ENCODE results near the gene DHX58. TPM values are rescaled to one million over a fixed set of nuclear protein-coding genes. Genes with fewer than 3 reads are reported as not detected.

Gene DHX58
- total and polyA plus RNA-seq, 7 donors: 1.3 to 4.2 (median 2.8) TPM

GRCh38 chr17:42111871-42112551 is 503 bp downstream of the DHX58 start:
- H3K4me1 ChIP-seq: peaks cover 21% of the 10 kb centered on the region
- WGBS, 3 donors: 7 to 11% (median 10%) methylated on average over 12 of the region's 12 CpGs
- no peaks in the 10 kb centered on the region for H3K9me3 ChIP-seq
- ATAC-seq (peak; percentile 33 to 68 (median 36)), DNase-seq (peak in 1 of 2 donors; percentile 76)
- peak overlapping the region; percentile 73 for H3K4me3 ChIP-seq
- peaks cover 0 to 40% of the 10 kb centered on the region in 2 donors for H3K36me3 ChIP-seq (ENCODE audit: insufficient read depth in 1 of 2, low read depth in 1 of 2)
- no peaks in the 10 kb centered on the region for H3K27me3 ChIP-seq (ENCODE audit: insufficient read depth in 3 of 3, low read length in 2 of 3)
- peak overlapping the region; percentile 85 for H3K27ac ChIP-seq
- intact Hi-C loops (cut with DNase I): loop anchor here in 1 of 2 donors (10.0 kb wide), 1 partner anchor 293 kb away; no protein-coding TSS in a partner anchor
- no peak for TF ChIP-seq CTCF (IDR thresholded peaks at IDR 0.05)

GRCh38 chr17:42111265-42111636 is 1.3 kb downstream of the DHX58 start:
- H3K9me3 ChIP-seq: no peaks in the 10 kb centered on the region
- WGBS, 3 donors: 64 to 81% (median 68%) methylated on average over 11 of the region's 11 CpGs
- ATAC-seq: no peak
- peak overlapping the region; percentile 85 for H3K27ac ChIP-seq
- peak overlapping the region; percentile 73 for H3K4me3 ChIP-seq
- H3K4me1 ChIP-seq: peaks cover 21% of the 10 kb centered on the region
- peaks cover 0 to 35% of the 10 kb centered on the region in 2 donors for H3K36me3 ChIP-seq (ENCODE audit: insufficient read depth in 1 of 2, low read depth in 1 of 2)
- intact Hi-C loops (cut with DNase I): loop anchor here in 1 of 2 donors (10.0 kb wide), 1 partner anchor 294 kb away; no protein-coding TSS in a partner anchor
- DNase-seq: no peak
- no peaks in the 10 kb centered on the region for H3K27me3 ChIP-seq (ENCODE audit: insufficient read depth in 3 of 3, low read length in 2 of 3)
- TF ChIP-seq CTCF (IDR thresholded peaks at IDR 0.05): no peak

GRCh38 chr17:42110301-42111264 is 1.9 kb downstream of the DHX58 start:
- peak overlapping the region; percentile 85 for H3K27ac ChIP-seq
- H3K36me3 ChIP-seq (ENCODE audit: insufficient read depth in 1 of 2, low read depth in 1 of 2): peaks cover 0 to 29% of the 10 kb centered on the region in 2 donors
- H3K9me3 ChIP-seq: no peaks in the 10 kb centered on the region
- intact Hi-C loops (cut with DNase I): loop anchor here in 1 of 2 donors (10.0 kb wide), 1 partner anchor 294 kb away; no protein-coding TSS in a partner anchor
- no peak overlapping the region for H3K4me3 ChIP-seq
- DNase-seq (no peak), ATAC-seq (no peak)
- no peak for TF ChIP-seq CTCF (IDR thresholded peaks at IDR 0.05)
- H3K4me1 ChIP-seq: peaks cover 21% of the 10 kb centered on the region
- no peaks in the 10 kb centered on the region for H3K27me3 ChIP-seq (ENCODE audit: insufficient read depth in 3 of 3, low read length in 2 of 3)
- 91 to 92% (median 91%) methylated on average over 16 to 18 of the region's 18 CpGs for WGBS, 3 donors

GRCh38 chr17:42109086-42109485 is 3.4 kb downstream of the DHX58 start:
- intact Hi-C loops (cut with DNase I): no loop called here
- H3K4me1 ChIP-seq: peaks cover 21% of the 10 kb centered on the region
- TF ChIP-seq CTCF (IDR thresholded peaks at IDR 0.05): no peak
- no peaks in the 10 kb centered on the region for H3K27me3 ChIP-seq (ENCODE audit: insufficient read depth in 3 of 3, low read length in 2 of 3)
- WGBS, 3 donors: 88 to 93% (median 91%) methylated on average over 9 of the region's 9 CpGs
- no peak overlapping the region for H3K27ac ChIP-seq
- ATAC-seq: no peak
- no peaks in the 10 kb centered on the region for H3K9me3 ChIP-seq
- H3K36me3 ChIP-seq (ENCODE audit: insufficient read depth in 1 of 2, low read depth in 1 of 2): peaks cover 0 to 23% of the 10 kb centered on the region in 2 donors
- no peak overlapping the region for H3K4me3 ChIP-seq
- DNase-seq: no peak
